Measurements from ENCODE around the gene TICAM2.

DNA sequence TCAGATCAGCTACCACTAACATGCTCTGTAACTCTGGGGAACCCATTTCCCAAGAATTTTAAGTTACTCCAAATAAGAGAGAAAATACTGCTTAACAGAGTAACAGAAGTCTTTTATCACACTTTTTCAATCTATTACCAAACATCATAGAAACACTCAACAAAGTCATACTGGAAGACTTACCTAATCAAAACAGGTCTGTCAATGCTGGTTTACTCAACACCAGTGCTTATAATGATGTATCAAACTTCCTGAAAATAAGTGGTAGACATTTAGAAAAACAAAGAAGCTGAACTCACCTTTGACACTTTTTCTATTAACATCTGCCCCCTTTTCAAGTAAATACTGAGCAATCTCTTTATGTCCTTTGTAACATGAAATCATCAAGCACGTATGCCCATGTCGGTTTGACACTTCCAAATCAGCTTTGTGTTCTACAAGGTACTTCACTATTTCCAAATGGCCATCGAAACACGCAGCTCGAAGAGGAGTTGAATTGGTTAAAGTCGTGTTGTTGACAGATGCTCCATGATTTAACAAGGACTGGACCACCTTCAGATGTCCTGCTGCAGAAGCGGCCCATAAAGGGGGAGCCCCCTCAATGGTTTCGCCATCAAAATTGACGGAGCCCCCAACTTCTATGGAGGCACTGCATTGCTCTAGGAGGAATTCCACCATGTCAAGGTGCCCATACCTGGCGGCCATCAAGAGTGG, 59.5 kb downstream of the TICAM2 start:
- TF ChIP-seq, protein P1, sequence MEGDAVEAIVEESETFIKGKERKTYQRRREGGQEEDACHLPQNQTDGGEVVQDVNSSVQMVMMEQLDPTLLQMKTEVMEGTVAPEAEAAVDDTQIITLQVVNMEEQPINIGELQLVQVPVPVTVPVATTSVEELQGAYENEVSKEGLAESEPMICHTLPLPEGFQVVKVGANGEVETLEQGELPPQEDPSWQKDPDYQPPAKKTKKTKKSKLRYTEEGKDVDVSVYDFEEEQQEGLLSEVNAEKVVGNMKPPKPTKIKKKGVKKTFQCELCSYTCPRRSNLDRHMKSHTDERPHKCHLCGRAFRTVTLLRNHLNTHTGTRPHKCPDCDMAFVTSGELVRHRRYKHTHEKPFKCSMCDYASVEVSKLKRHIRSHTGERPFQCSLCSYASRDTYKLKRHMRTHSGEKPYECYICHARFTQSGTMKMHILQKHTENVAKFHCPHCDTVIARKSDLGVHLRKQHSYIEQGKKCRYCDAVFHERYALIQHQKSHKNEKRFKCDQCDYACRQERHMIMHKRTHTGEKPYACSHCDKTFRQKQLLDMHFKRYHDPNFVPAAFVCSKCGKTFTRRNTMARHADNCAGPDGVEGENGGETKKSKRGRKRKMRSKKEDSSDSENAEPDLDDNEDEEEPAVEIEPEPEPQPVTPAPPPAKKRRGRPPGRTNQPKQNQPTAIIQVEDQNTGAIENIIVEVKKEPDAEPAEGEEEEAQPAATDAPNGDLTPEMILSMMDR (IDR thresholded peaks at IDR 0.05; ENCODE audit: low read depth, low read length) = no peak
- TF ChIP-seq, protein P2, sequence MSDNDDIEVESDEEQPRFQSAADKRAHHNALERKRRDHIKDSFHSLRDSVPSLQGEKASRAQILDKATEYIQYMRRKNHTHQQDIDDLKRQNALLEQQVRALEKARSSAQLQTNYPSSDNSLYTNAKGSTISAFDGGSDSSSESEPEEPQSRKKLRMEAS (IDR thresholded peaks at IDR 0.05; ENCODE audit: low read depth, low read length) = no peak
